Central memory CD8-positive, alpha-beta T cell (primary cell): Measurements from ENCODE around the gene DCST1.
A peak's percentile ranks its signal among the peaks of the same experiment; 100 is the strongest.

Source experiments
- ATAC-seq: fragments of 150-1000 bp; cut with Tn5 transposase; replicated peaks from 2 replicates; pipeline ENCODE4 v1.10.0; 2022; ENCODE audit warnings: mild to moderate bottlenecking, moderate FRiP score, moderate number of reproducible peaks; ENCODE audit not compliant: poor library complexity, severe bottlenecking; ENCODE audit errors: extremely low read depth
- DNase-seq, 2 donors: peaks; one replicate each; pipeline ENCODE4 v3.0.0; 2021; ENCODE audit warnings: low spot score in 2 of 2
- H3K27ac Mint-ChIP-seq: one replicate; pipeline ENCODE4 v1.8.0; 2022; ENCODE audit warnings: low read depth, mild to moderate bottlenecking, moderate library complexity, mixed read lengths
- H3K27me3 Mint-ChIP-seq: one replicate; pipeline ENCODE4 v1.8.0; 2022; ENCODE audit warnings: mixed read lengths
- H3K36me3 Mint-ChIP-seq: one replicate; pipeline ENCODE4 v1.8.0; 2022; ENCODE audit warnings: mild to moderate bottlenecking, moderate library complexity, mixed read lengths; ENCODE audit not compliant: insufficient read depth
- H3K4me1 Mint-ChIP-seq: one replicate; pipeline ENCODE4 v1.8.0; 2022; ENCODE audit warnings: mixed read lengths
- H3K4me3 Mint-ChIP-seq: one replicate; pipeline ENCODE4 v1.8.0; 2022; ENCODE audit warnings: mild to moderate bottlenecking, moderate library complexity, mixed read lengths
- H3K9me3 Mint-ChIP-seq: one replicate; pipeline ENCODE4 v1.8.0; 2022; ENCODE audit warnings: mixed read lengths

Gene DCST1

DNA sequence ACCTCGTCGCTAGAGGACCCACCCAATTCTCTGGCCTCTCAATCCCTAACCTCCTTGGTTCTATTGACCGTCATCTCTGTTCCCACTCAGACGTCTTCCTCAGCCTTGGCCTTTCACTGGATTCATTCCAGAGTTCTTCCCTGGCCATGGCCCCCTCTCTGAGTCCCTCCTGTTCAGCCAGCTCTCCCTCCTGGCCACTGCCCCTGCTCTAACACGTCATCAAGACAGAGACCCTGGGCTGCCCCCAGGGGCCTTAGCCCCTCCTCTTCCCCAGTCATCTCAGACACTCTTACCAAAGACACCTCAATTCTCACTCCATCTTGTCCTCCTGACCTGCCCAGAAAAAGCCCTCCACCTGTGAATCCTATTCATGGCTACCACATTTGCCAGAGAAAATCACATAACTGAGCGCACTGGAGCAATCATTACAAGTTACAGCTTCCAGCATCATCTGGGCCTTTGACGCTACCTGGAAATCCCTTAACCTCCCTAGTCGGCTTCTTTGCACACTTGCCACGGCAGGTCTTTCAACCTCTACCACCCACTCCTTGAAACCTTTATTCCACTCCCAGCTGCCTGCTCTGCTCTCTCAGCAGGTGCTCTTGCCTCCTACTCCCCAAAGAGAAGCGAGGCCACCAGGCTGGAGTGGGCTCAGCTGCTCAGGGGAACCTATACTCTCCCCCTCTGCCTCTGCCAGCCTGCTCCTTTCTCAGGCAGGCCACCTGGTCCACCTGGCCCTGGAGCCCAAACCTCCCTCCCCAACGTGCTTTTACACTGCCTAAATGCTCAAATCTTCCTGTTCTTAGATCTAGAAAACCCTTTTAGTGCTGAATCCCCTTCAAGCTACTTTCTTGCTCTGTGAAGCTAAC lies 14.0 kb upstream of the DCST1 start:
- H3K9me3 Mint-ChIP-seq = no peaks in the 10 kb centered on the region
- H3K36me3 Mint-ChIP-seq = peaks cover 10% of the 10 kb centered on the region
- DNase-seq (no peak), ATAC-seq (no peak)
- H3K27me3 Mint-ChIP-seq = no peaks in the 10 kb centered on the region
- H3K27ac Mint-ChIP-seq = peak overlapping the region; percentile 87
- H3K4me3 Mint-ChIP-seq = no peak overlapping the region
- H3K4me1 Mint-ChIP-seq = peaks cover 34% of the 10 kb centered on the region

- H3K36me3 Mint-ChIP-seq = no peaks in the 10 kb centered on the region
- H3K27me3 Mint-ChIP-seq = no peaks in the 10 kb centered on the region
- H3K4me1 Mint-ChIP-seq = peaks cover 18% of the 10 kb centered on the region
- H3K27ac Mint-ChIP-seq = peak overlapping the region; percentile 63
- ATAC-seq (no peak), DNase-seq (no peak)
- no peak overlapping the region for H3K4me3 Mint-ChIP-seq
- H3K9me3 Mint-ChIP-seq = no peaks in the 10 kb centered on the region
These were observed 11.3 kb upstream of the DCST1 start for GRCh38 chr1:155022136-155022926.

- Mint-ChIP-seq H3K27ac (no peak overlapping the region), H3K36me3 (no peaks in the 10 kb centered on the region), H3K27me3 (no peaks in the 10 kb centered on the region), H3K4me3 (no peak overlapping the region), H3K4me1 (peaks cover 15% of the 10 kb centered on the region), H3K9me3 (no peaks in the 10 kb centered on the region)
- no peak for ATAC-seq
- DNase-seq = no peak
These were observed 10.7 kb upstream of the DCST1 start for GRCh38 chr1:155022927-155023236.

- Mint-ChIP-seq H3K27ac (no peak overlapping the region), H3K4me1 (peaks cover 12% of the 10 kb centered on the region), H3K27me3 (peaks cover 2% of the 10 kb centered on the region), H3K9me3 (no peaks in the 10 kb centered on the region), H3K36me3 (no peaks in the 10 kb centered on the region), H3K4me3 (no peak overlapping the region)
- ATAC-seq (no peak), DNase-seq (no peak)
These were observed 10.0 kb upstream of the DCST1 start for GRCh38 chr1:155023627-155024026.

DNA sequence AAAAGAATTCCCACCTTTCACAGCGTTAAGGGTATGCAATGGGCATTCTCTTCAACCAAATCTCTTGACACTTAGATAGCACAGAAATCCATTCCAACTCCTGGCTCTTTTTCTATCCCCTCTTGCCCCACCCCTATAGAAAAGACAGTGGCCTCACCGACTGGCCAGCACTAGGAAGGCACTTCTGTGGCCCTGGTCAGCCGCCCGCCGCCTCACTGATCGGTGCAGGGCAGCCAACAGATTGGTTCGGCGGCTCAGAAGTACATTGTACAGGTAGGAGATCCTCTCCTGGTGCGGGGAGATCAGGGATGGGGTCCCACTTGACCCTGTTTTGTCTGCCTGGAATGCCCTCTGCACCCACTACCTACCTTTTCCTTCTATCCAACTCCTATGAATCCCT lies 9.3 kb upstream of the DCST1 start:
- no peaks in the 10 kb centered on the region for H3K9me3 Mint-ChIP-seq
- H3K27ac Mint-ChIP-seq = no peak overlapping the region
- no peak for ATAC-seq
- peaks cover 10% of the 10 kb centered on the region for H3K4me1 Mint-ChIP-seq
- H3K27me3 Mint-ChIP-seq = peaks cover 9% of the 10 kb centered on the region
- DNase-seq = no peak
- no peaks in the 10 kb centered on the region for H3K36me3 Mint-ChIP-seq
- H3K4me3 Mint-ChIP-seq = no peak overlapping the region

DNA sequence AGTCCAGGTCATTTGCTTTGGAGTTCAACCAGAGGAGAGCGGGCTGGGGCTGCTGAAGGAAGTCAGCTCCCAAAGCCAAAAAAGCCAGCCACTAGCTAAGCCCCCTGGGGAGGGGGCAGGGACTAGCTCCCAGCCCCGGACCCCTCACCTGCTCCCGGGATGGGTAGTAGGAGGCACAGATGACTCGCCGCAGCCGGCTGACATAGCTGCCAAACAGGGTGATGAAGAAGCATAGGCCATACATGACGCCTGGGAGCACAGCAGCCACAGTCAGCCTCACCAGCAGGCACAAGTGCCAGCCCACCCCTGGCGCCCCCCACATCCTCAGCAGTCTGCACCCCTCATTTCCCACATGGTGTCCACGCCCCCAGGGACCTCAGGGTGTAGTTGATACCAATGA lies 7.5 kb upstream of the DCST1 start:
- H3K27me3 Mint-ChIP-seq = peaks cover 13% of the 10 kb centered on the region
- ATAC-seq (no peak), DNase-seq (no peak)
- no peak overlapping the region for H3K4me3 Mint-ChIP-seq
- no peak overlapping the region for H3K27ac Mint-ChIP-seq
- H3K9me3 Mint-ChIP-seq = no peaks in the 10 kb centered on the region
- H3K36me3 Mint-ChIP-seq = peaks cover 1% of the 10 kb centered on the region
- H3K4me1 Mint-ChIP-seq = no peaks in the 10 kb centered on the region

DNA sequence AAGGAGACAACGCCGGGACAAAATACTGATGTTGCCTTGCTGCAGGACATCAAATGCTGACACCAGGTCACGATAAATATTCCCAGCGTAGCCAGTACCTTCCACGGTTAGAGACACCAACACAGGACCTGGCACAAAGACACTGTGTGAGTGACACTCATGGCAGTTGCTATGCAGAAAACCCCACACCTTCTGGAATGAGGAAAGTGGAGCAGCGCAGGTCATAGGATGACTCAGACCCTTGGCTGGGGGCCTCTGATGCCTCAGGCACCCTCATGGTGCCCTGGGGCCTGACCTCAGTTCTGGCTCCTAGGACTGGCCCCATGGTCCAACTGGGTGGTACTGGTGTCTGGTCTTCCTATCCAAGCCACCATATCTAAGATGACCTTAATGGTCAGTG lies 7.0 kb upstream of the DCST1 start:
- no peaks in the 10 kb centered on the region for H3K4me1 Mint-ChIP-seq
- ATAC-seq (no peak), DNase-seq (no peak)
- no peak overlapping the region for H3K27ac Mint-ChIP-seq
- peaks cover 1% of the 10 kb centered on the region for H3K36me3 Mint-ChIP-seq
- H3K9me3 Mint-ChIP-seq = no peaks in the 10 kb centered on the region
- H3K4me3 Mint-ChIP-seq = no peak overlapping the region
- H3K27me3 Mint-ChIP-seq = peaks cover 13% of the 10 kb centered on the region

DNA sequence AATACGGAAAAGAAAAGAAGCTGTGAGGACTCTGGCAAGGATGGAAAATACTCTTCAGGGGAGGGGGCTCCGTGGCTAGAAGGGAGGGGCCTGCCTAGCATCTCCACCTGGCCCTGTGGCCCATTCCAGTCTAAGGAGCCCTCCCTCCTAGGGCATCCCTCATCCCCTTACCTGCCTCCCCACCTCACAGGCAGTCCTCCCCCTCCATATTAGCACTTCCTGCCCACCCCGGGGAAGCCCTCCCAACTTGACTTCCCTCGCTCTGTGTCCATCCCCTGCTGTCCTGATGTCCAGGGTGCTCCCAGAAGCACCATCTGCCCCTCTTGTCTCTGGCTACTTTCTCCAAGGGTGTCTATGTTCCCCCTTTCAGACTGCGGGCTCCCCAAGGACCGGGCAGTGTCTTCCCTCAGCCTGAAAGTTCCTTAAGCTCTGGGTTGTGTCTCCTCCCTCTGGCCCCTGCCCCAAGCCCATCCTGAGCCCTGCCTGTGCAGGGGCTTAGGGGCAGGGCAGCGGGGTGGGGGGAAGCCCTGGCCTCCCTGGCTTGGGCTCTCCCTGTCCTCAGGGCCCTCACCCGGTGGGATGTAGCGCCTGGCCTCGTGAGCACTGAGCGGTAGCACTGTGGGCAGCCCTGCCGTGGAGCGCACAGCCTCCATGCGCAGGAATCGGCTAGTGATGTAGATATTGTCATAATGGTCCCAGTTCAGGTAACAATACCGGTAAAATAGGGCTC lies 3.9 kb upstream of the DCST1 start:
- Mint-ChIP-seq H3K4me3 (no peak overlapping the region), H3K9me3 (no peaks in the 10 kb centered on the region), H3K27ac (no peak overlapping the region), H3K4me1 (no peaks in the 10 kb centered on the region), H3K27me3 (peaks cover 22% of the 10 kb centered on the region), H3K36me3 (peaks cover 1% of the 10 kb centered on the region)
- DNase-seq (no peak), ATAC-seq (no peak)

GRCh38 chr1:155030243-155030795 lies 3.3 kb upstream of the DCST1 start:
- DNase-seq = no peak
- no peak for ATAC-seq

GRCh38 chr1:155030899-155031298 lies 2.7 kb upstream of the DCST1 start:
- DNase-seq = no peak
- no peak overlapping the region for H3K27ac Mint-ChIP-seq
- H3K27me3 Mint-ChIP-seq = peaks cover 22% of the 10 kb centered on the region
- H3K4me3 Mint-ChIP-seq = no peak overlapping the region
- H3K36me3 Mint-ChIP-seq = peaks cover 1% of the 10 kb centered on the region
- H3K9me3 Mint-ChIP-seq = no peaks in the 10 kb centered on the region
- no peaks in the 10 kb centered on the region for H3K4me1 Mint-ChIP-seq
- no peak for ATAC-seq

More at GRCh38 chr1:155030243-155030795, 3.3 kb upstream of the DCST1 start:
- Mint-ChIP-seq H3K4me1 (no peaks in the 10 kb centered on the region), H3K4me3 (no peak overlapping the region), H3K27ac (no peak overlapping the region), H3K9me3 (no peaks in the 10 kb centered on the region), H3K36me3 (peaks cover 1% of the 10 kb centered on the region), H3K27me3 (peaks cover 22% of the 10 kb centered on the region)

- H3K4me3 Mint-ChIP-seq = no peak overlapping the region
- no peaks in the 10 kb centered on the region for H3K9me3 Mint-ChIP-seq
- H3K27me3 Mint-ChIP-seq = peaks cover 27% of the 10 kb centered on the region
- no peak overlapping the region for H3K27ac Mint-ChIP-seq
- peaks cover 1% of the 10 kb centered on the region for H3K36me3 Mint-ChIP-seq
- no peak for DNase-seq
- H3K4me1 Mint-ChIP-seq = no peaks in the 10 kb centered on the region
- ATAC-seq = no peak
These were observed 738 bp upstream of the DCST1 start for GRCh38 chr1:155032886-155033285.

DNA sequence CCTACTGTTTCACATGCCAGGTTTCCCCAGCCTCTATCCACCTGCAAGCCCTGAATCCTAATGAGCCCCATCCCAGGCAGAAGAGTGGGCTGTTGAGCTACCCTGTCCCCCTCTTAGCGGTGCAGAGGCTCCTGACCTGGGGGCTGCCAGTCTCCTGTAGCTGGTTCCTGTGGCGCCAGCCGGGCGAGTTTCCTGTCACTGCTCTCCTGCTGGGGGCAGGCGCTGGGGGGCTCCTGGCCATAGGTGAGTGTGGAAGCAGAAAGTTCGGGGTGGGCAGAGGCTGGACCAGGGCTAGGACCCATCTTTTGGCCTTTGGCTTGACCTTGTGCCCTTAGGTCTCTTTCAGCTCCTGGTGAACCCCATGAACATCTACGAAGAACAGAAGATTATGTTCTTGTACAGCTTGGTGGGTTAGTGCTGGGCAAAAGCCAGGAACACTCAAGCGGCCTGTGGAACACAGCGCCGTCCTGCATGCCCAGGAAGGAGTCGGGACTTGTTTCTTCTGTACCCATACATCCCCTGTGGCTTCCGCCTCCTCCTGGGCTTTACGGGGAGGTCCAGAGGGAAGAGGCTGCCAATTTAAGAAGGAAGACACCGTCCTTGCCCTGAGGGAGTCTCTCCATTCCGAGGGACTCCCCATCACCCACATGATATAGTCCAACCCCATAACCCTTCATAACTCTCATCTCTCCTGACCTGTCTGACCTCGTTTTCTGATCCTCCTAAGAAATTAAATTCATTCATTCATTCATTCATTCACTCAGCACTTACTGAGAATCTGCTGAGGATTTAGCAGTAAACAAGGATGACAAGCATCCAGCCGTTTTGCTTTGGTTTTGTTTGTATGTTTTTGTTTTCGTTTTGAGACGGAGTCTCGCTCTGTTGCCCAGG lies 939 bp downstream of the DCST1 start:
- H3K27me3 Mint-ChIP-seq = peaks cover 32% of the 10 kb centered on the region

More for the DNA sequence above, 939 bp downstream of the DCST1 start:
- Mint-ChIP-seq H3K9me3 (no peaks in the 10 kb centered on the region), H3K4me1 (no peaks in the 10 kb centered on the region), H3K4me3 (no peak overlapping the region), H3K36me3 (peaks cover 1% of the 10 kb centered on the region), H3K27ac (no peak overlapping the region)
- ATAC-seq (no peak), DNase-seq (no peak)
